Measurements from ENCODE around the gene DLK2. TPM values are rescaled to one million over a fixed set of nuclear protein-coding genes. Genes with fewer than 3 reads are reported as not detected.
A peak's percentile ranks its signal among the peaks of the same experiment; 100 is the strongest.

DLK2 gene
- total RNA-seq, 6 experiments from 2014 or later: 1.8 to 2.9 (median 2.2) TPM

DNA sequence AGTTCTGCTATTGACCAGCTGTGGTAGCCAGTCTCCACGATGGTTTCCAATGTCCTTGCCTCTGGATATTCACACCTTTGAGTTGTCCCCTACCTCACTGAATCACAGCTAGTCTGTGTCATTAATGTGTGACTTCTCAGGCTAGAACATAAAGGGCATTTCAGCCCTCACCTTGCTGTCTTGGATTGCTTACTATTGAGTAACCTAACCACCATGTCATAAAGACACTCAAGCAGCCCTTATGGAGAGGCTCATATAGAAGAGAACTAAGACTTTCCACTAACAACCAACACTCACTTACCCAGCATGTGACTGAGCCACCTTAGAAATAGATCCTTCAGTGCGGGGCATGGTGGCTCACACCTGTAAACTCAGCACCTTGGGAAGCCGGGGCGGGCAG lies 47.1 kb downstream of the DLK2 start:
- H3K36me3 Mint-ChIP-seq (ENCODE audit: low read depth): no peaks in the 10 kb centered on the region
- TF ChIP-seq, protein P1, sequence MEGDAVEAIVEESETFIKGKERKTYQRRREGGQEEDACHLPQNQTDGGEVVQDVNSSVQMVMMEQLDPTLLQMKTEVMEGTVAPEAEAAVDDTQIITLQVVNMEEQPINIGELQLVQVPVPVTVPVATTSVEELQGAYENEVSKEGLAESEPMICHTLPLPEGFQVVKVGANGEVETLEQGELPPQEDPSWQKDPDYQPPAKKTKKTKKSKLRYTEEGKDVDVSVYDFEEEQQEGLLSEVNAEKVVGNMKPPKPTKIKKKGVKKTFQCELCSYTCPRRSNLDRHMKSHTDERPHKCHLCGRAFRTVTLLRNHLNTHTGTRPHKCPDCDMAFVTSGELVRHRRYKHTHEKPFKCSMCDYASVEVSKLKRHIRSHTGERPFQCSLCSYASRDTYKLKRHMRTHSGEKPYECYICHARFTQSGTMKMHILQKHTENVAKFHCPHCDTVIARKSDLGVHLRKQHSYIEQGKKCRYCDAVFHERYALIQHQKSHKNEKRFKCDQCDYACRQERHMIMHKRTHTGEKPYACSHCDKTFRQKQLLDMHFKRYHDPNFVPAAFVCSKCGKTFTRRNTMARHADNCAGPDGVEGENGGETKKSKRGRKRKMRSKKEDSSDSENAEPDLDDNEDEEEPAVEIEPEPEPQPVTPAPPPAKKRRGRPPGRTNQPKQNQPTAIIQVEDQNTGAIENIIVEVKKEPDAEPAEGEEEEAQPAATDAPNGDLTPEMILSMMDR (IDR thresholded peaks at IDR 0.05): no peak
- H3K4me3 Mint-ChIP-seq: no peak overlapping the region
- H3K4me1 Mint-ChIP-seq (ENCODE audit: low read depth): peaks cover 11% of the 10 kb centered on the region
- H3K9me3 Mint-ChIP-seq: peaks cover 4% of the 10 kb centered on the region; the same call in 1 of the 2 replicates
- no peak overlapping the region for H3K27ac Mint-ChIP-seq
- DNase-seq: no peak
- peaks cover 14% of the 10 kb centered on the region for H3K27me3 Mint-ChIP-seq (ENCODE audit: insufficient read depth)

DNA sequence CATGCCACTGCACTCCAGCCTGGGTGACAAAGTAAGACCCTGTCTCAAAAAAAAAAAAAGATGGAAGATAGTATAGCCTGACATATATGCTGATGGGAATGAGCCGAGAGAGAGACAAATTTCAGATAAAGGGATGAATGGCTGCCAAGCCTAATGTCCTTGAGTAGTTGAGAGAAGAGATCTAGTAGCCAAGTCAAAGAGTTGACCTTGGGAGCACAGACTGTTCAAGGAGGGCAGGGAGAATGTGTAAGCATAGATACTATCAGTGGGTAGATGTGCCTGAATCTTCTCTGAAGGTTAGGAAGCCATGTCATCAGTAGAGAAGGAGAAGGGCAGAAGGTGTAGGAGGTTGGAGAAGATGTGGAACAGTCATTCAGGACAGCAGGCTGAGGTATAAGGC lies 48.1 kb downstream of the DLK2 start:
- Mint-ChIP-seq H3K27ac (no peak overlapping the region), H3K4me1 (ENCODE audit: low read depth) (peaks cover 11% of the 10 kb centered on the region), H3K9me3 (peaks cover 4% of the 10 kb centered on the region; the same call in 1 of the 2 replicates), H3K4me3 (no peak overlapping the region), H3K27me3 (ENCODE audit: insufficient read depth) (peaks cover 18% of the 10 kb centered on the region), H3K36me3 (ENCODE audit: low read depth) (no peaks in the 10 kb centered on the region)
- TF ChIP-seq, protein P1 (IDR thresholded peaks at IDR 0.05): no peak
- DNase-seq: no peak

DNA sequence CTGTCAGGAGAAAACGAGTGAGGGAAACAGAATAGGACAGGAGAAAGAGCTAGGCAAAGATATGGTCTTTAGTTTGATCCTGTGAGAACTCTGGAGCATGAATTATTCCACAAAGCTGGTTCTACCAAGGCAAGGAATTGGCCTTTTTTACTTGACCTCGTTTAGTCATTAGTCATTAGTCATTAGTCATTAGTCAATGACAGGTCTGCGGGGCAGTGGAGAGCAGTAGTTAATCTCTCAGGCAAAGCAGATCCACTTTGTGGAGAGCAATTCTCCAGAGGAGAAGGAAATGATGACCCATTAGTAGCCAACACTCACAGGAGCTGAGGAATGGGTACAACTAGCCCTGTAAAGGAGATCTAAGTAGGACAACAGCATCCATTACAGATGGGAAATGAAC lies 50.0 kb downstream of the DLK2 start:
- TF ChIP-seq, protein P1 (IDR thresholded peaks at IDR 0.05): no peak
- H3K36me3 Mint-ChIP-seq (ENCODE audit: low read depth): no peaks in the 10 kb centered on the region
- no peak overlapping the region for H3K27ac Mint-ChIP-seq
- peaks cover 11% of the 10 kb centered on the region for H3K4me1 Mint-ChIP-seq (ENCODE audit: low read depth)
- peaks cover 26% of the 10 kb centered on the region for H3K27me3 Mint-ChIP-seq (ENCODE audit: insufficient read depth)
- no peak overlapping the region for H3K4me3 Mint-ChIP-seq
- DNase-seq: peak; percentile 29
- H3K9me3 Mint-ChIP-seq: peaks cover 4% of the 10 kb centered on the region; the same call in 1 of the 2 replicates

DNA sequence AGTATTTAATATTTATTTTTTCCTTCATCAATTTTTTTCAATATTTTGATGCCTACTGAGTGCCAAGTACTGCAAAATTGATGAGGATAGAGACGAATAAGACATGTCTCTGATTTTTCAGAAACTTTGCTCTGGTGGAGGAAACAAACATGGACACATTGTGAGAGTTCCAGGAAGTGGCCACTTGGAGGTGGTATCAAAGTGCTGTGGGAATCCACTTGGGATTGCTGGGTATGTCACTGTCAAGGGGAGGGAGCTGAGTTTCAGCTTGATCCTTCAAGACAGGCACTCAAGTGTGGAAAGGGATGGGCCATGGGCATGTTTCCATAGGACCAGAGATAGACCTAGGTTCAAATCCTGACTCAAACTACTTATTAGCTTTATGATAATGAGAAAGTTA lies 52.5 kb downstream of the DLK2 start:
- Mint-ChIP-seq H3K27ac (no peak overlapping the region), H3K4me3 (no peak overlapping the region), H3K27me3 (ENCODE audit: insufficient read depth) (peaks cover 27% of the 10 kb centered on the region), H3K36me3 (ENCODE audit: low read depth) (no peaks in the 10 kb centered on the region), H3K9me3 (no peaks in the 10 kb centered on the region; the same call in 1 of the 2 replicates), H3K4me1 (ENCODE audit: low read depth) (peaks cover 11% of the 10 kb centered on the region)
- peak; percentile 16 for DNase-seq
- TF ChIP-seq, protein P1 (IDR thresholded peaks at IDR 0.05): 0 out of 2 replicates have a peak, but pooled peaks have one; percentile 20

DNA sequence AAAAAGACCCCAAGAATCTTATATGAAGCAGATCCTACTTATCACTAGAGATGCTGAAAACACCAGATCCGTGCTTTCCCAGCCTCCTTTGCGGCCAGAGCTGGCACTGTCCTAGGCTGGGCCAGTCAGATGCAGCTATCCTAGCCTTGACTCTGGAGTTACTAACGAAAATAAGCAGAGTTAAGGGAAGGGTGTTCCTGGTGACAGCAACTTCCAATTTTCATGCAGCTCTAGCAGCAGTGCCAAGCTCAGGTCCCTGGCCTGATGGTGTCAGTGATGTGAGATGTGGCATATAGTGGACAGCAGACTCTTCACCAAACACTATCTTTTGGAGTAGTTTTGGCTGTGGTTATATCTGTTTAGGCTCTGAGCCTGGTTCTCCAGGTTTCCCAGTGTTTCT lies 53.6 kb downstream of the DLK2 start:
- Mint-ChIP-seq H3K27ac (no peak overlapping the region), H3K4me1 (ENCODE audit: low read depth) (peaks cover 11% of the 10 kb centered on the region), H3K4me3 (no peak overlapping the region), H3K9me3 (no peaks in the 10 kb centered on the region), H3K27me3 (ENCODE audit: insufficient read depth) (peaks cover 26% of the 10 kb centered on the region), H3K36me3 (ENCODE audit: low read depth) (no peaks in the 10 kb centered on the region)
- TF ChIP-seq, protein P1 (IDR thresholded peaks at IDR 0.05): no peak
- no peak for DNase-seq

Small RNA genes within 50 kb of the gene (microRNA-seq; reads per million reads assigned to microRNA genes)
- gene MIR6780B: not detected

Other genes starting within 250 kb of the DLK2 start
- 10 to 100 TPM; 38.3 to 56.3 (median 49.1) TPM for gene DNPH1, start 226.1 kb downstream of the DLK2 start, total RNA-seq (2021; fragmentation: NEBNext Ultra II Directional; extraction: Animal tissue kit (Norgen Biotek cat#: 25700))
- gene TTBK1, start 212.1 kb downstream of the DLK2 start, total RNA-seq (2021; fragmentation: NEBNext Ultra II Directional; extraction: Animal tissue kit (Norgen Biotek cat#: 25700)): not detected
- not detected for gene SLC22A7, start 157.3 kb downstream of the DLK2 start, total RNA-seq (2021; fragmentation: NEBNext Ultra II Directional; extraction: Animal tissue kit (Norgen Biotek cat#: 25700))
- gene CRIP3, start 146.7 kb downstream of the DLK2 start, total RNA-seq (2021; fragmentation: NEBNext Ultra II Directional; extraction: Animal tissue kit (Norgen Biotek cat#: 25700)): not detected
- gene ZNF318, start 85.9 kb downstream of the DLK2 start, total RNA-seq (2021; fragmentation: NEBNext Ultra II Directional; extraction: Animal tissue kit (Norgen Biotek cat#: 25700)): 10 to 100 TPM; 11.1 to 13.3 (median 11.8) TPM
- gene ABCC10, start 28.0 kb downstream of the DLK2 start, total RNA-seq (2021; fragmentation: NEBNext Ultra II Directional; extraction: Animal tissue kit (Norgen Biotek cat#: 25700)): 10 to 100 TPM; 26.2 to 41.6 (median 30.3) TPM
- 10 to 100 TPM; 27.0 to 34.3 (median 30.2) TPM for gene TJAP1, start 22.0 kb upstream of the DLK2 start, total RNA-seq (2021; fragmentation: NEBNext Ultra II Directional; extraction: Animal tissue kit (Norgen Biotek cat#: 25700))
- gene LRRC73, start 54.8 kb upstream of the DLK2 start, total RNA-seq (2021; fragmentation: NEBNext Ultra II Directional; extraction: Animal tissue kit (Norgen Biotek cat#: 25700)): 1 to 10 TPM in 2 of 6 experiments, under 1 TPM in 4; 0.75 to 1.7 (median 0.90) TPM
- 100 to 1,000 TPM; 147 to 176 (median 158) TPM for gene YIPF3, start 61.4 kb upstream of the DLK2 start, total RNA-seq (2021; fragmentation: NEBNext Ultra II Directional; extraction: Animal tissue kit (Norgen Biotek cat#: 25700))
- 10 to 100 TPM; 43.5 to 66.9 (median 53.8) TPM for gene POLR1C, start 61.5 kb upstream of the DLK2 start, total RNA-seq (2021; fragmentation: NEBNext Ultra II Directional; extraction: Animal tissue kit (Norgen Biotek cat#: 25700))
- gene XPO5, start 120.5 kb upstream of the DLK2 start, total RNA-seq (2021; fragmentation: NEBNext Ultra II Directional; extraction: Animal tissue kit (Norgen Biotek cat#: 25700)): 10 to 100 TPM; 30.5 to 41.1 (median 35.6) TPM
- gene POLH, start 120.6 kb upstream of the DLK2 start, total RNA-seq (2021; fragmentation: NEBNext Ultra II Directional; extraction: Animal tissue kit (Norgen Biotek cat#: 25700)): 10 to 100 TPM; 31.4 to 39.8 (median 37.3) TPM
- 10 to 100 TPM; 35.6 to 47.7 (median 41.0) TPM for gene GTPBP2, start 173.7 kb upstream of the DLK2 start, total RNA-seq (2021; fragmentation: NEBNext Ultra II Directional; extraction: Animal tissue kit (Norgen Biotek cat#: 25700))
- 10 to 100 TPM; 23.6 to 26.7 (median 26.4) TPM for gene MAD2L1BP, start 180.3 kb upstream of the DLK2 start, total RNA-seq (2021; fragmentation: NEBNext Ultra II Directional; extraction: Animal tissue kit (Norgen Biotek cat#: 25700))
- gene RSPH9, start 189.5 kb upstream of the DLK2 start, total RNA-seq (2021; fragmentation: NEBNext Ultra II Directional; extraction: Animal tissue kit (Norgen Biotek cat#: 25700)): under 1 TPM in 5 of 6 experiments, not detected in 1; 0.09 to 0.60 (median 0.30) TPM
- gene MRPS18A, start 232.2 kb upstream of the DLK2 start, total RNA-seq (2021; fragmentation: NEBNext Ultra II Directional; extraction: Animal tissue kit (Norgen Biotek cat#: 25700)): 10 to 100 TPM; 34.3 to 42.8 (median 38.3) TPM

All from HFFc6 (cell line).